ENCODE results near the gene PRRC2A.
"Not testable (repeated sequence)": the region's sequence is repeated elsewhere in the genome, so short reads cannot be mapped to it uniquely, and the experiment has no call there.

DNA sequence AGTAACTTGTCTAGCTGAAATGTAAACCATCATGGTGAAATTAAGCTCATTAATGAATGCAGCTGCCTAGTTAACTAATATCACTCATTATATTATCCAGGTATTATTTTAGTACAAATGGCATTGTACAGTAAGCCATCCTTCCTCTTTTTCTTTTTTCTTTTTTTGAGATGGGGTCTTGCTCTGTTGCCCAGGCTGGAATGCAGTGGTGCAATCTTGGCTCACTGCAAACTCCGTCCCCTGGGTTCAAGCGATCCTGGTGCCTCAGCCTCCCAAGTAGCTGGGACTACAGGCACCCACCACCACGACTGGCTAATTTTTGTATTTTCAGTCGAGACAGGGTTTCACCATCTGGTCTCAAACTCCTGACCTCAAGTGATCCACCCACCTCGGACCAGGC, 29.8 kb upstream of the PRRC2A start:
- not testable (repeated sequence) for TF ChIP-seq POLR2AphosphoS5, CTCF, POLR2A, EP300 (IDR thresholded peaks at IDR 0.05)
